Stimulated activated CD4-positive, alpha-beta T cell treated with anti-CD3 and anti-CD28 coated beads, Interleukin-12 subunit alpha, Interleukin-12 subunit beta, amount 100 ng/mL, for 48 hours (primary cell): ENCODE measurements around the gene ZNF426.

ENCODE experiments used
- DNase-seq, 3 donors: peaks; one replicate each; pipeline ENCODE4 v3.0.0-alpha.2; 2020; ENCODE audit warnings: low read depth in 2 of 3, low spot score in 1 of 3

The ZNF426 gene

DNA sequence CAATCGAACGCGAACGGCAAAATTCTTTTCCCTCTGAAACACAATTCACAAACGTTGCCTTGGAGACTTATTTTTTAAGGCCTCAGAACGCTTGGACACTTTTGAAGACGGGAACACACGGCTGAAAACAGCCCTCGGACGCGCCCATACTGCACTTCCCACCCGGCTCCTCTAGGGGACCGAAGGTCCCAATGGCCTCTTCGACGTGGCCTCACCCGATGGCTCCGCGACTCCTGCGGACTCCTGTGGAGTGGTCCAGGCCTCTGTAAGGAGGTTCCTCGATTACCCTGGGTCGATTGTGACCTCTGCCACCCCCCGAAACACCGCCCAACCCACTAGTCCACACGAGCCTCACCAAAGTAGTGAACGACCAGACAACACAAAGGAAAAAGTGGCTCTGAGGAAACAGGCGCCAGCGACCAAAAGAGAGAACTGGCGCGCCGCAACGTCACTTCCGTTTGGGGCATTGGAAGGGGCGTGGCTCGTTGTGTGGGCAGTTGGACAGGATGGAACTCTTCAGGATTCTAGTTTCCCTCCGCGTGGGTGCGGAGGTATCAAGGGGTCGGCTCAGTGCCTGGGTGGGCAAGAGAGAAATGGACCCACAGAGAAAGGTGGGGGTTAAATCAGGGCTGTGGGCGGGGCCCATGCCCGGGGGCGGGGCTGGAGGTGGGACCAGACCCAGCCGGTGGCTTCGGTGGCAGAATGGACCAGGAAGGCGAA, 40.1 kb downstream of the ZNF426 start, which contains the start of gene ZNF560:
ZNF560 (minus strand) TSS at position 434 of the 720 bp plus-strand sequence. CDS start 23,303 bp downstream, outside the sequence.
- DNase-seq, result peak in 1 of 3 donors; percentile 3

GRCh38 chr19:9494096-9494495, 44.3 kb downstream of the ZNF426 start:
- no peak for DNase-seq

GRCh38 chr19:9487016-9487415, 51.4 kb downstream of the ZNF426 start:
- DNase-seq, result no peak

GRCh38 chr19:9485140-9485539, 53.3 kb downstream of the ZNF426 start:
- DNase-seq, result no peak

GRCh38 chr19:9474975-9475374, 63.5 kb downstream of the ZNF426 start:
- no peak for DNase-seq
